Measurements from ENCODE around the gene CCDC117. TPM values are rescaled to one million over a fixed set of nuclear protein-coding genes. Genes with fewer than 3 reads are reported as not detected.

Gene CCDC117
- total RNA-seq, 1 donor from 2014 or later, result 21.9 TPM

- intact Hi-C loops (cut with micrococcal nuclease), result no loop called here
- Mint-ChIP-seq H3K27me3 (no peaks in the 10 kb centered on the region), H3K36me3 (ENCODE audit: low read depth) (peaks cover 26% of the 10 kb centered on the region), H3K4me3 (no peak overlapping the region), H3K9me3 (peaks cover 1% of the 10 kb centered on the region), H3K27ac (no peak overlapping the region), H3K4me1 (peaks cover 28% of the 10 kb centered on the region)
- POLR2A ChIA-PET, result interaction anchor here (2.9 kb wide), 1 partner anchor 28 kb away, joined by 41 read pairs; the partner anchor contains the start of gene XBP1
- ATAC-seq (ENCODE audit: low read depth) (no peak), DNase-seq (no peak)
- no peak for TF ChIP-seq CTCF (IDR thresholded peaks at IDR 0.05)
- CTCF ChIA-PET, result no interaction called here
Measured at GRCh38 chr22:28771195-28771791, 1.2 kb upstream of the CCDC117 start.

- no peaks in the 10 kb centered on the region for H3K27me3 Mint-ChIP-seq
- peaks cover 38% of the 10 kb centered on the region for H3K36me3 Mint-ChIP-seq (ENCODE audit: low read depth)
- ChIA-PET POLR2A (interaction anchor here (1.0 to 2.9 kb wide), 6 partner anchors 11 to 31 kb away, joined by 3 to 41 read pairs (median 8); partner anchors contain the start of genes CHEK2, HSCB and XBP1), CTCF (interaction anchor here (2.1 to 2.4 kb wide), 2 partner anchors 56 to 173 kb away, joined by 6 to 8 read pairs; no protein-coding TSS in a partner anchor)
- peak overlapping the region; percentile 91 for H3K4me3 Mint-ChIP-seq
- DNase-seq (no peak), ATAC-seq (ENCODE audit: low read depth) (no peak)
- intact Hi-C loops (cut with micrococcal nuclease), result loop anchor here (1.0 to 2.0 kb wide), 4 partner anchors 17 to 95 kb away; partner anchors contain the start of gene TTC28
- peaks cover 28% of the 10 kb centered on the region for H3K4me1 Mint-ChIP-seq
- H3K9me3 Mint-ChIP-seq, result peaks cover 1% of the 10 kb centered on the region
- peak overlapping the region; percentile 90 for H3K27ac Mint-ChIP-seq
- TF ChIP-seq CTCF (IDR thresholded peaks at IDR 0.05), result no peak
Measured at GRCh38 chr22:28773461-28773867, 969 bp downstream of the CCDC117 start.

- Mint-ChIP-seq H3K27ac (peak overlapping the region; percentile 50), H3K9me3 (no peaks in the 10 kb centered on the region), H3K27me3 (no peaks in the 10 kb centered on the region), H3K4me3 (peak overlapping the region; percentile 46), H3K4me1 (peaks cover 31% of the 10 kb centered on the region), H3K36me3 (ENCODE audit: low read depth) (peaks cover 38% of the 10 kb centered on the region)
- CTCF ChIA-PET, result interaction anchor here (2.4 kb wide), 1 partner anchor 174 kb away, joined by 6 read pairs; no protein-coding TSS in a partner anchor
- DNase-seq, result no peak
- TF ChIP-seq CTCF (IDR thresholded peaks at IDR 0.05), result no peak
- intact Hi-C loops (cut with micrococcal nuclease), result no loop called here
- ATAC-seq (ENCODE audit: low read depth), result no peak
- POLR2A ChIA-PET, result interaction anchor here (0.6 to 2.6 kb wide), 7 partner anchors 14 to 99 kb away, joined by 3 to 23 read pairs (median 5); partner anchors contain the start of genes CHEK2, HSCB and XBP1
Measured at GRCh38 chr22:28774378-28774777, 1.9 kb downstream of the CCDC117 start.

- Mint-ChIP-seq H3K4me1 (peaks cover 15% of the 10 kb centered on the region), H3K36me3 (ENCODE audit: low read depth) (peaks cover 61% of the 10 kb centered on the region), H3K27me3 (no peaks in the 10 kb centered on the region), H3K27ac (no peak overlapping the region), H3K9me3 (no peaks in the 10 kb centered on the region), H3K4me3 (no peak overlapping the region)
- TF ChIP-seq CTCF (IDR thresholded peaks at IDR 0.05), result no peak
- ATAC-seq (ENCODE audit: low read depth) (no peak), DNase-seq (no peak)
- POLR2A ChIA-PET, result no interaction called here
- CTCF ChIA-PET, result interaction anchor here (1.8 kb wide), 1 partner anchor 179 kb away, joined by 6 read pairs; no protein-coding TSS in a partner anchor
- intact Hi-C loops (cut with micrococcal nuclease), result no loop called here
Measured at GRCh38 chr22:28779833-28780232, 7.3 kb downstream of the CCDC117 start.

GRCh38 chr22:28780296-28780695, 7.8 kb downstream of the CCDC117 start:
- Mint-ChIP-seq H3K9me3 (no peaks in the 10 kb centered on the region), H3K27ac (no peak overlapping the region), H3K27me3 (no peaks in the 10 kb centered on the region), H3K36me3 (ENCODE audit: low read depth) (peaks cover 63% of the 10 kb centered on the region), H3K4me1 (peaks cover 12% of the 10 kb centered on the region), H3K4me3 (no peak overlapping the region)
- ChIA-PET POLR2A (interaction anchor here (1.1 kb wide), 1 partner anchor 23 kb away, joined by 3 read pairs; no protein-coding TSS in a partner anchor), CTCF (interaction anchor here (1.8 kb wide), 1 partner anchor 180 kb away, joined by 6 read pairs; no protein-coding TSS in a partner anchor)
- no peak for ATAC-seq (ENCODE audit: low read depth)
- TF ChIP-seq CTCF (IDR thresholded peaks at IDR 0.05), result no peak
- DNase-seq, result no peak
- intact Hi-C loops (cut with micrococcal nuclease), result no loop called here
